GM23248 (cell line): ENCODE data around the gene P3H1.

Experiments used
- EZH2 ChIP-seq: fragments of 200-600 bp; sonication (generic); IDR thresholded peaks from 2 replicates; pipeline ENCODE4 v1.6.1; 2018; ENCODE audit warnings: antibody characterized with exemption, mild to moderate bottlenecking; ENCODE audit not compliant: insufficient read depth, poor library complexity, severe bottlenecking
- EZH2phosphoT487 ChIP-seq: fragments of 200-600 bp; sonication (generic); IDR thresholded peaks from 2 replicates; pipeline ENCODE4 v1.6.1; 2018; ENCODE audit warnings: antibody characterized with exemption, moderate library complexity, mild to moderate bottlenecking, low read depth; ENCODE audit not compliant: insufficient read depth

DNA sequence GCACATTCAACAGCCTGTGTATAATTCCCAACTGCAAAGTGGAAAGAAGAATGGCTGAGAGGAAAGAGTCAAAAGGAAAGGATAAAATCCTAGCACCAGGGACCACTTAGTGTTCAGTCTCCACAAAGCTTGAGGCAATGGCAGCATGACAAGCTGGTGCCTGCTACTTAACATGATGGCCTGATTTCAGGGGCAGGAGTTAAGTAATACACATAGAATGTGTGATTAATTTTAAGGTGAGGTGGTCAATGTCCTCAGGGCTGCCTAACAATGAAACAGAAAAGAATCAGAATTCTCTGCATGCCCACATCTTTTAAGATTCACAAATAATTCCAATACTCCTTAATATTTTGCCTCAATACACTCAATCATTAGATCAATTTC is 8.9 kb downstream of the P3H1 start:
- TF ChIP-seq EZH2 (no peak), EZH2phosphoT487 (no peak)
